GM19463 (cell line): ENCODE data around the gene SH3PXD2A.

Experiments
- ATAC-seq: cut with Tn5 transposase; IDR thresholded peaks from one replicate; pipeline ENCODE4 v1.9.1; 2021; ENCODE audit warnings: mild to moderate bottlenecking, moderate library complexity; ENCODE audit not compliant: unreplicated experiment

The SH3PXD2A gene

DNA sequence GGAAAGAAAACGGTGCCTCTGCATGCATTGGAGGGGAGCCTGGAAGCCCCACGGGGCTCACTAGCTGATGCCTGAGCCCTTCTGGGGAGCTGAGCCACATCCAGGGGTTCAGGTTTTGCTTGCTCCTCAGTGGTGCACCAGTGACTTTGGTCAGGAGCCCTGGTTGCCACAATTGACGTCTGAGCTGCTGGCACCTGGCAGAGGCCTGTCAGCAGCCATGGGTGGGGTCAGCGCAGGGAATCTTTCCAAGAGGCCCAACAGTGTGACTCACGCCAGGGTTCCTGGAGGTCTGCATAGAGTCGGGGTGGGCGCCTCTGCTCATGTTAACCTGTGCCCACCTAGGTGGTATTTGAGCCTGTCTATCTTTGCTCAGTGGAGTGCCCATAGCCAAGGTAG is 223.1 kb downstream of the SH3PXD2A start:
- ATAC-seq, result no peak

DNA sequence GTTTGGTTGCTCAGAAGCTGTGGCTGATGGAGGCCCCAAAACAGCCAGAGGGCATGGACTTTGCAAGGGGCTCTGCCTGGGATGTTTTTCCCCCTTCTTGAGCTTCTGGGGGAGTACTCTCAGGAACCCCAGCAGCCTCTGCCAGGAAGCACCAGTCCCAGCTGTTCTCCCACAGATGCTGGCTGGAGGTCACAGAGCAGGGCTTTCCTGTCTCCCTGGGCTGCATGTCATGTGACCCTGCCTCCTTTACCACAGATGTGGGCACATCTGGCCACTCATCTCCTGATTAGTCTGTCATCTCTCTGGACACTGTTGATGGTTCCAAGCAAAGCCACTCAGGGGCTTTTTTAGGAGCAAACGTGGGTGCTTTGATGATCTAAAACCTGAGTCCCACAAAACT is 225.2 kb downstream of the SH3PXD2A start:
- ATAC-seq, result no peak

DNA sequence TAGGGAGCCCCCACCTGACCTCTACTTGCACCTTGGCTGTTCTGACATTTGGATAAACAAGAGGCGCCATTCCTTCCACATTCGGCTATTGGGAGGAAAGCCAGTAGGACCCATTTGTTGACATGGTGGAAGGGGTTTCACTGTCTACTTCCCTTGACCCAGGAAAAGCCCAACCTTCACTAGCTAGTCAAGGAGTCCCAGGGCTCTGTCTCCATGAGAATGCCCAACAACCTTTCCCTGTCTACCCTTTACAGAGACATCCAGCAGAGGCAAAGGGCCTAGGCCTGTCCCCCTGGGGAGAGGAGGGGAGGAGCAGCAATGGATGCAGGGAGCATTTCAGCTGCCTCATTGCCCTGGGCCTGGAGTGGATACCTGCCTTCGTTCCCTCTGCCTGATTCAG is 225.8 kb downstream of the SH3PXD2A start:
- ATAC-seq, result no peak

DNA sequence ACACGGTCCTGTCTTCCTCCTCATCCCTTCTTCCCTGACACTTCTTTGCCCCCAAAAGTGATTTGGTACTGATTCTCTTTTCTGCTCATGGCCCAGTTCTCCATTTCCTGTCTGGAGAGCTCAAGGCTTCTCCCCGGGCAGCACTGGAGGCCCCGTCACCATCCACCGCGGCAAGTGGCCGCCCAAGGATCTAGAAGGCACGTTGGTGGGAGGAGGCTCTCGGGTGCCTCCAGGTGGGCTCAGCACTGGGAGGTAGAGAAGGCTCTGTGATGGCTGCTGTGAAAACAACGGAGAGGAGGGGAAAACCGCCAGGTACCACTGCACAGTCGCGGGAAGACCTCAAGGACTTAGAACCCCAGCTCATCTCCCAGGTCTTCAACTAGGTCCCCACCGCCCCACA is 227.5 kb downstream of the SH3PXD2A start:
- no peak for ATAC-seq

DNA sequence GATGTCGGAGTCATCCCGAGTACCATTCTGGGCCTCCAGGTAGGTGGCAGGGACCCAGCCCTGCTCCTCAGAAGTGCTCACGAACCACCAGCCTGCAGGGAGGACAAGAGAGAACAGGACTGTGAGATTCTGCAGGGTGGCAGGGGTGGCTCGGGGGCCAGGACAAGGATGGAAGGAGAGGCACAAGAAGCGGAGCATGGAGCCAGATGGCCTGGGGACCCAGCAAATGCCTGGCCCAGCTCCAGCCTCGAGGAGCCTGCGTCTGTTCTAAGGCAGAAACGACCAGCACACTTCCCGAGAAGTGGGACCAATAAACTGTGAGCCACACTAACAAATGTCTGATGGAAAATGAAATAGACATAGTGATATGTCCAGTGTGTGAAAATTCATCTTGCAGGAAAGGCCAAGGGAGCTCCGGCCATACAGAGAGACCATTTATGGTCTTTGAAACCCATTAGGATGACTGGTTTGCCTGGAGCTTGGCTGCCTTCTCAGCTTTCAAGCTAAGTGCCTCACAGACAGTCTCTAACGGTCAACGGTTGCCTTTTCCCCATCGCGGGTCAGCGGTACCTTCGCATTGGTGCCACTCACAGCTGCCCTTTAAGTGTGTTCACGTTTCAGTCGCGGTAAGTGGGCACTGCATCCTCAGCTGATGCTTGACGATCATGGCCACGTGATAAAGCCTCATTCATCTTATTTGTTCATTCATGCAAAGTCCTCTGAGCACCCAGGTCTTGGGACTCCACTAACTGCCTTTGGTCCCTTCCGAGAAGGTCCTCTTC is 228.1 kb downstream of the SH3PXD2A start:
- no peak for ATAC-seq

DNA sequence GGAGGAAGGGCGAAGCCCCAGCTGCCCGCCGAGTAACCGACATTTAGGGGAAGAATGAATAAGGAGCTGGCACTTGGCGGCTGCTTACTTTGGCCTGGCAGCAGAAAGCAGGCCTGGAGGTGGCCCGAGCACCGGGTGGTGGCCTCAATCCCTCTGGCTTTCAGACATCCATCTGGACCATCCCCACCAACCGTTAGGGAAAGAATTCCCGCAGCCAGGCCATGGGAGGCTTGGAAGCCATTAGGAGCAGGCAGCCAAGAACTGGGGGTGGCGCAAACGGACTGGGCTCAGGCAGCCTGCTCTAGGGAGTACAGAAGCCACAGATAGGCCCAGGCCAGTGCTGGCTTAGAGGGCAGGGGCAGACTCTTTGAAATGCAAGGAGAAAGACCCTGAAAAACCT is 229.2 kb downstream of the SH3PXD2A start:
- no peak for ATAC-seq

DNA sequence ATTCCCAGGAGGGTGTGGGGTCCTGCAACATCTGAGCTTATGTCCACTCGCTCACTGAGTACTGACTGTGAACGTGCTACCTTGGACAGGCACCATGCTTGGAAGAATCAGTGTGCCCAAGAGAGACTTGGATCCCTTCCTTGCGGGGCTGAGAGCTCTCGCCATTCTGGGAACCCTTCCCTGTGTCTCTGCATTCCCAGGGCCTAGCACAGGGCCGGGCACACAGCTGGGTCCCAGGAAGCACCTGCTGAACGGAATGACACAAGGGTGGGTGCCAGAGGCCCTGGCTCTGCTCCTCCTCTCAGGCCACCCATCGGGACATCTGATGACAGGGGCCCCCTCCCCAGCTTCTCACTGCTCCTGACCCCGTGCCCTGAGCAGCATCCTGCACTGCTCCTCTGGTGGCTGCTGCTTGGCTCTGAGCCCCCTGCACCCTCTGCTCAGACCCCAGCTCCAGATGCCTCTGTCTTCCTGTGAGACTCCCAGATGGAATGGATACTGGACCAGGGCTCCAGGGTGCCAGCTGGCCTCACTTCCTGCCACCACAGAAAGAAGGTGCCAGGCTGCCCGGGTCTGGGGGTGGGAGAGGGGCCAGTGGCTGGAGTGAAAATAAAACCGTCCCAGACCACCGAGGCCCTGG is 232.3 kb downstream of the SH3PXD2A start:
- ATAC-seq, result no peak

DNA sequence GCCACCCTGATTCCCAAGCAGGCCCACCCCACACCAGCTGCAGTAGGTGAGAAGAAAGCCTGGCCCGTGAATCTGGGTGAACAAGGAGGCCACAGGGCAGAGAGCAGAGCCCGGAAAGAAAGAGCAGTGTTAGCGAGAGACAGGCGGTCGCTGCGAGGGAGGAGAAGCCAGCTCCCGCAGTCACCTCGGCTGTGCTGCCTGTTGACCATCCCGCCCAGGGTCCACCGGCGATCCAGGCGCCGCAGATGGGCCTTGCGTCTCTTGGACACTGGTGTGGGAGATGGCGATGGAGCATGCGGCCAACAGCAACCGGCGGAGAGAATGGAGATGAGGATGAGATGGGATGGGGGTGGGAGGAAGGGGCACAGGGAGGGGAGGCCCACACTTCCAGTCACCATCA is 233.1 kb downstream of the SH3PXD2A start:
- ATAC-seq, result no peak

DNA sequence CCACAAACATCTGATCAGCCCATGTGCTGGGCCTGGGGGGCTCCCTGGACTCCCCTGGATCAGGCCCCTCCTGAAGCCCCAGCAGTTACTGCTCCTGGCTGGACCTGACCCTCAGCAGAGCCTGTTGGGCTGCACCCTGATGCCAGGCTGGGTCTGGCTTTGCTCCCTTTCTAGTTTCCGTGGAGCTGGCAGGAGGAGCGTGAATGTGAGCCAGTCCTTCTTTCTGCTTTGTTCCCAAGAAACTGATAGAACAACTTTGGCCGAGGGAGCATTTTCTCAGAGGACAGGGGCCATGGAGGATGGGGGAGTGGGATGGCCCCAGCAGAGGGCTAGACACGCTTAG is 233.6 kb downstream of the SH3PXD2A start:
- no peak for ATAC-seq

DNA sequence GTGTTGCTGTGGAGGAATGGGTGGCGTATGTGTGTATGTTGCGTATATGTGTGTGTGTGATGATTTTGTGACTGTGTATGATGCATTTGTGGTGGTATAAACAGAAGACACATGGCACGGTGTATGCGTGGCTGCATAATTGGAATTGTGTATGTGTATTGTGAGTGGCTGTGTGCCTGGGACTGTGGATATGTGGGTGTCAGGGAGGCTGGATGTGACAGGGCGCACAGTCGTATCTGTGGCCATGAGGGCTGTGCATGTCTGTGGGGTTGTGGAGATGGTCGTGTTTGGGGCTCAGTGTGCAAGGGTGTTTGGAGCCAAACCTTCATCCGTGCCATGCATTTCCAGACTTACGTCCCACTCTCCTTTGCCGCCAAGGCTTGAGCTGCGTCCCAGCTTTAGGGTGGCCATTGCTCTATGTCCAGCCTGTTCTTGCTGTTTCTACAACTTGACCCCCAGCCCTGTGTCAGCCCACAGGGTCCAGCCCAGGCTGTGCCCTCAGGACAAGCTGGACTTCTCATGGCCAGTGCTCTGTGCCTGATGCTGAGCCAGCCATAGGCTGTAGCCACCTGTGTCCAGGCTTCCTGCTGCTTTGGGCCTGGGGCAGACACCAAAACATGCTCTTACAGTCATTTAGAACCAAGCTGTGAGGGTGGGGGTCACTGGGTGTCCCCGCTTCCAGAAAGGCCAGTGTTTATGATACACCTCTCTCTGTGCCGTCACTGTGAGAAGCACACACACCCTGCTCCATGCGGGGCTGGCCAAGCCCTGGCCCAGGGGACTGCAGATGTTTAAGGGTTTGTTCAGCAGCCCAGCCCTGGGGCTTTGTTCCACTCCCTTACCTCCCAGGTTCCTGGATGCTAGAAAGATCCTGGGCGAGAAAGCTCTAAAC is 234.2 kb downstream of the SH3PXD2A start:
- ATAC-seq, result no peak

DNA sequence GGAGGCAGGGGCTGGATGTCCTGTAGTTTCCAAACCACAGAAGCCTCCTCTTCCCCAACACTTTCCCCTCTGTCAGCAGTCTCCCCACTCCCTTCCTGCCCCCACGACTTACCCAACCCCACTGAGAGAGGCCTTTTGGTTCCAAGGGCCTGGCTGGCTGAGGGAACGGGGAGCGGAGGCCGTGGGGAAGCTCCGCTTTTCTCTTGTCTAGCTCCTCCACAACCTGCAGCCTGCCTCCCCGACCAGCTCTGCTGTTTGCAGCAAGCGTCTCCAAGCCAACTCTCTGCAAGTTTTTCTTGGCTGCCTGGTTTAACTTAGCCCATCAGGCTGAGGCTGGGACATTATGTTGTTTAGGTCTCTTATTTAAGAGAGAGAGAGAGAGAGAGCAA is 235.0 kb downstream of the SH3PXD2A start:
- no peak for ATAC-seq

DNA sequence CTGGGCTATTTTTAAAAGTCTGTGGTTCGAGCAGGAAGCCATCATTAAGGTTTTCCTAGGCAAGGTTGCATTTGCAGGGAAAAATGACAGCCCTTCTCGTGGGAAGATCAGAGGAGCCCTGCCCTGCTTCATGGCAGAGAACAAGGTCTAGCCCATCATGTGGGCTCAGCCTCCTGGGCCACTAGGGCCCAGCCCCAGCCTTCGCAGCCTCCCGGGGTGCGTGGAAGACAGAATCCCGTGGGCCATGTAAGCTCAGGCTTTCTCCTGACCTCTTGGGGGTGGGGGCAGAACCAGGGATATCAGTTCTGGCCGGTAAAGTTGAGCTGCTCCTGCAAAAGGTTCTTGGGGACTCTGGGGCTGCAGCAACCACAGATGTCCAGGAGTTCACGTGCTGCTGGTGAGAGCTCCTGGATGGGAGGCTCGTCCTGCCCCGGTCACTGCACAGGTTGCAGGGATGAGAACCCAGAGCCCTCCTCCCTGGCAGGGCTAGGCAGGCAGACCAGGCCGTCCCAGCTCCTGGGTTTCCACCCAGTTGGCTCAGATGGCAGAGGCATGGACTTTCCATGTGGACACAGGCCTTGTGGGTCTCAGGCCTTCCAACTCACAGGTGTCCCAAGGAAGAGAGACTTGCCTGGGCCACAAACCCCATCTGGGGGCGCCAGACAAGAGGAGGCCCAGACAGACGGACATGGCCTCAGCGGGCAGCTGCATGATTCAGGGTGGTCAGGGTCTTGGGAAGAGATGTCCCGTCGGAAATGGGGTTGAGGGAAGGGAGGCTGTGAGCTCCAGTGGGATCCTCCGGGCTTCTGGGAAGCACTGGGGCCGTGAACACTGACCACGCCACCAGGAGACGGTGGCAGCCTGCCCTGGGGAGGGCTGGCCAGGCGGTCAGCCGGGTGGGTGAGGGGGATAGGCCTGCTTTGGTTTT is 235.7 kb downstream of the SH3PXD2A start:
- no peak for ATAC-seq

DNA sequence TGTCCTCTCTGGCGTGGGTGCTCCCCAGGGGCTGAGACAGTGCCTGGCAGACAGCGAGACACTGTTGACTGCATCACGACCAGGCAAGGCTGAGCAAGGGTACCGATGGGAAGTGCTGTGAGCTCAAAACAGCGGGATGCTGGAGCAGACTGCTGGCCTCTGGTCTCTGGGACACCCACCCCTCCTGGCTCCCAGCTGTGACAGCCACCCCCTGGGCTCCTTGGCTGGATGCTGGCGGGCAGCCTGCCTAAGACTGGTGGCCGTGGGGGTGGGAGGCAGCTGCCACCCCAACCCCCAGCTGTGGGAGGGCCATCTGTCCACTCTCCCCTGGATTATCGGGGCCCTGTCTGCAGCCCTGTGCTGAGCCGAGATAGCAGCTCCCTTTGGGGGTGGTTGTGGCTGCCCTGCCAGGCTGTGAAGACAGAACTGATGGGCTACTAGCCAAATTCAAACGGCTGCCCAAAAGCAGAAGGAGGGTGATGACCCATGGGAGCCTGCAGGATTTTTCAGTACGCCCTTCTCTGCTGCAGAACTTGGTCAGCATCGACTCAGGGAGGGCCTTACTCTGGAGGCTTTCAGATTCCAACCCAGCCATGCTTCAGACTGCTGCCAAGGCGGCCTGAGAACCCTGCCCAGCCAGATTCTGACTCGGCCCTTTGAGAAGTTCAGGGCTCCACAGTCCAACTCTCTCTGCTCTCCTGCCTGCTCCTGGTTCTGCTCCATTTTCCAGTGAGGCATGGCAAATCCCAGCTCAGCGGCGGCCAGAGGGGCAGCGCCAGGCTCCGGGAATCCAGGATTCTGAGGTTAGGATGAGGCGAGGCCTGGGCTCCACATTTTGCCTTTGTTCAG is 236.6 kb downstream of the SH3PXD2A start:
- no peak for ATAC-seq

DNA sequence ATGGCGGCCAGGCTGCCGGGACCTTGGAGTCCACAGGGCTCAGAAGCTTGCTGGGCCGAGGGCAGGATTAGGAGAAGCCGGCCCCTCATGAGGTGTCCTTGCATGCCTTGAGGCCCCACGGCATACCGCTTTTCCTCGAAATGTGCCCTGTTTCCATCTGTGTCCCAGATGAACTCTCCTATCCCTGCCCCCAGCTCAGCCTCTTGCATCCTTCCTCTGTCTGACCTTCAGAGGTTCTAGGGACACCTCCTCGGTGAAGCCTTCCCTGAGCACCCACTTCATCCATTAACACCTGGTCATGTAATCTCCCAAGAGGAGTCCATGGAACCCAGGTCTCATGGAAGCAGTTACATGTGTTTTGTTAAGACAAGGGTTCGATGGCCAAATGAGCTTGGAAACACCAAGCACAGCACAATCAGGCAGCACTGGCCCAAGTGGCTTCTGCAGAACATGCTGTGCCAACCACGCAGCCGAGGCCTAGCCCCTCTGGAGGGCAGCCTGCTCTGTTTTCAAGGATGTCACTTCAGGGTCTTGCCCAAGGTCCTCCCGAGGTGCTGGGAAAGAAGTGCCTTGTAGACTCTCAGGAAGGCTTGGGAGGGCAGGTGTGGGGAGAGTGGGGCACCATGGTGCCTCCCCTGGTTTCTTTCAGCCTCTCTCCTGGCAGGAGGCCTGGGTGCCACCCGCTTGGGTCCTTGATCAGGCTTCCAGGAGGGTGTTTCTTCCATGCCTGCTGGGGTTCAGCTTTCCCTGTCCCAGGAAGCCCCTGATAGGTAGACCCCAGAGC is 237.6 kb downstream of the SH3PXD2A start:
- no peak for ATAC-seq

DNA sequence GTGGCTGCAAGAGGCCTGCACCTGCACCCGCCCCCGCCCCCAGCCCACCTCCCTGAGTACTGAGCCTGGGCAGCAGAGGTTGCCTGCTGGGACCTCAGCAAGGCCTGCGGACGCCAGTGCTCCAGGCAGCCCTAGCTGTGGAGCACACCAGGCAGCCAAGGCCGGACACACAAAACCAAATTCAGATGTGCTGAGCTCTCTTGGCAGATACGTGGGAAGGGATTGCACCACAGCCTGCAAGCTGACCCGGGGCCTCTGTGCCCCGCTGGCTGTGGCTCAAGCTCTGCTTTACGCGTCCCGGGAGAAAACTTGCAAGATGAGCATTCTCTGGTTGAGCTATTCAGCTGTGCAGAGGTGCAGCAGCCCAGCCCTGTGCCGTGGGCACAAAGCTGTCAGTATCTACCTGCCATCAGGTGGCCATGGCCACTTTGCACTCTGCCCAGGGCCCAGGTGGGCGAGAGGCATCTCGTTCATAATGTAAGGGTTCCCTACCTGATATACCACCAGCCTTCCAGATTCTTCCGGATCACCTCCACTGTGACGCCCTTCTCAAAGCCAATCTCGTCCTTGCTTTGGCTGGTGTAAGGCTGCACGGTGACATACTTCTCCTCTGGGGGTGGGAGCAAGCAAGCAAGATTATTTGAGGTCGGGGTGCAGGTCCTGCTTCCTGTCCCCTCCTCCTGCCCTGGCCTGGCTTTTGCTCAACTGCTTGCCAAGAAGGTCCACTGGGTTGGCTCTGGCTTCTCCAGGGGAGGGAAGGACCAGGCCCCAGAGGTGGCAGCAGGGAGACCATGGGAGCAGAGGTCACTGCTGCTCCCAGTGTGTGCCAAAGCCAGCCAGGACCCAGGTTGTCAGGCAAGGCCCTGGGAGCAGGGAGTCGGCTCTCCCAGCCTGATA is 238.4 kb downstream of the SH3PXD2A start:
- ATAC-seq, result no peak

DNA sequence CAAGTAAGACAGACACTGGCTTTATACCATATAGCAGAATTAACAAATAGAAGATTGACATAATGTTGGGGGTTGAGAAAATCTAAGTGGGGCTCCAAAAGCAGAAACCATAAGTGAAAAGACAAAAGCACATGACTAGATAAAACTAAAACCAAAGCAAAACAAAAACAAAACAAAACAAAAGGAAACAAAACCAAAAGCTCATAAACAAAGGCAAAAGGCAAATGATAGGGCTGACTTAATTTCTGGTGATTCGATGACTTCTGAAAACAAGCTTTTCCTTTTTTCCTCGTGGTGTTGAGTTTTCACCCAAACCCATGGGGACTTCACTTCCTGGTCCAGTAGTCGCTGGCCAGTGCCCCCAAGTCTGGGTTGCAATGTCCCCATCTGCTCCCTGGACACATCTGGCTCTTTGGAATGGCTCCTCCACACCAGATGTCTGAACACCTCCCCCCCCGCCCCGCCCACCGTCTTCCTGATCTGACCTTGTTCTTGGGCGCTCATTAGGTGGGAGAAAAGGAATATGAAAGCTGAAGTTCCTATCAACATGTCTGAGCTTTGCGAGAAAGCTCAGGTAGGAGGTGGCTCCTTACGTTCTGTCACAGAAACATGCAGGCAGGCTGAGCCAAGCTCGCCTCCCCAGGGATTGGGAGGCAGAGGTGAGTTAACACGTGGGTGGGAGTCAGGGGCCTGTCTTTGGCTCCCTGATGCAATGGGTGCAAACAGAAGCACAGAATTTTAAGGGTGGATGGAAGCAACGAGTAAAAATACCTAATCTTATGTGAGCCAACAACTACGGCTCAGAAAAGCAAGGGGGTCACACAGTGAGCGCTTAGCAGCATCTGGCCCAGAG is 240.8 kb downstream of the SH3PXD2A start:
- ATAC-seq, result no peak

DNA sequence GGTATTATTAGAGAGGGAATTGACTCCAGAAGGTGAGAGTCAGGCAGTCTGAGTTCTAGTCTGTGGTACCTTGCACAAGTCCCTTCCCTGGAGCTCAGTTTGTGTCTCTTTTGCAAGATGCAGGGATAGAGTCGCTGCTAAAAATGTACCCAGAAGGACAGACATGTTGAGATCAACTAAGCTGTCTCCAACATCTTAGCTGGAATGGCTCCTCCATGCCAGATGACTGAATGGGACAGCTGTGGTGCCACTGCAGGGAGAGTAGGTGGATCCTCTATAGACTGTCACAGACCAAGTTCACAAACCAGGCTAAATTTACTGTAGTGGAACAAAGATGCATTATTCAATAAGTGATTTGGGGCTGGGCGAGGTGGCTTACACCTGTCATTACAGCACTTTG is 241.8 kb downstream of the SH3PXD2A start:
- no peak for ATAC-seq
